Stimulated activated CD4-positive, alpha-beta T cell treated with anti-CD3 and anti-CD28 coated beads, TNF-alpha, amount 100 ng/mL, for 48 hours (primary cell): ENCODE measurements around the gene CBLL1.
A peak's percentile ranks its signal among the peaks of the same experiment; 100 is the strongest.

ENCODE experiments used
- DNase-seq, 3 donors: peaks; one replicate each; pipeline ENCODE4 v3.0.0-alpha.2; 2020; ENCODE audit warnings: low read depth in 3 of 3

CBLL1 gene

GRCh38 chr7:107743567-107744344 lies at the start of gene CBLL1:
Gene CBLL1 (plus strand): TSS chr7:107744142. CDS start chr7:107744164, 22 bp downstream.
- peak; percentile 92 to 96 (median 95) for DNase-seq

- DNase-seq, result no peak
Observed at GRCh38 chr7:107694386-107694785, 49.6 kb upstream of the CBLL1 start.

GRCh38 chr7:107696330-107696946 lies 47.5 kb upstream of the CBLL1 start:
- no peak for DNase-seq

GRCh38 chr7:107697321-107698049 lies 46.5 kb upstream of the CBLL1 start:
- DNase-seq, result no peak

- no peak for DNase-seq
Observed at GRCh38 chr7:107700570-107700969, 43.4 kb upstream of the CBLL1 start.

GRCh38 chr7:107701191-107701590 lies 42.8 kb upstream of the CBLL1 start:
- no peak for DNase-seq

- DNase-seq, result no peak
Observed at GRCh38 chr7:107703219-107703618, 40.7 kb upstream of the CBLL1 start.

GRCh38 chr7:107703872-107704271 lies 40.1 kb upstream of the CBLL1 start:
- DNase-seq, result no peak

- DNase-seq, result no peak
Observed at GRCh38 chr7:107708956-107709355, 35.0 kb upstream of the CBLL1 start.

GRCh38 chr7:107711301-107711700 lies 32.6 kb upstream of the CBLL1 start:
- DNase-seq, result no peak

GRCh38 chr7:107712025-107712424 lies 31.9 kb upstream of the CBLL1 start:
- DNase-seq, result no peak

GRCh38 chr7:107712896-107713295 lies 31.0 kb upstream of the CBLL1 start:
- DNase-seq, result no peak

GRCh38 chr7:107715531-107715930 lies 28.4 kb upstream of the CBLL1 start:
- no peak for DNase-seq

GRCh38 chr7:107718456-107719193 lies 25.3 kb upstream of the CBLL1 start:
- DNase-seq, result no peak

- DNase-seq, result no peak
Observed at GRCh38 chr7:107721286-107721685, 22.7 kb upstream of the CBLL1 start.

GRCh38 chr7:107723255-107723654 lies 20.7 kb upstream of the CBLL1 start:
- no peak for DNase-seq

- peak in 2 of 3 donors; percentile 22 to 54 for DNase-seq
Observed at GRCh38 chr7:107725138-107725740, 18.7 kb upstream of the CBLL1 start.

GRCh38 chr7:107726356-107727130 lies 17.4 kb upstream of the CBLL1 start:
- DNase-seq, result no peak

- DNase-seq, result no peak
Observed at GRCh38 chr7:107728276-107728675, 15.7 kb upstream of the CBLL1 start.

- DNase-seq, result peak in 1 of 3 donors; percentile 35
Observed at GRCh38 chr7:107742678-107743566, 1.0 kb upstream of the CBLL1 start.
